ENCODE data around the gene PGGHG.
"Not testable (repeated sequence)": the region's sequence is repeated elsewhere in the genome, so short reads cannot be mapped to it uniquely, and the experiment has no call there.

The PGGHG gene

DNA sequence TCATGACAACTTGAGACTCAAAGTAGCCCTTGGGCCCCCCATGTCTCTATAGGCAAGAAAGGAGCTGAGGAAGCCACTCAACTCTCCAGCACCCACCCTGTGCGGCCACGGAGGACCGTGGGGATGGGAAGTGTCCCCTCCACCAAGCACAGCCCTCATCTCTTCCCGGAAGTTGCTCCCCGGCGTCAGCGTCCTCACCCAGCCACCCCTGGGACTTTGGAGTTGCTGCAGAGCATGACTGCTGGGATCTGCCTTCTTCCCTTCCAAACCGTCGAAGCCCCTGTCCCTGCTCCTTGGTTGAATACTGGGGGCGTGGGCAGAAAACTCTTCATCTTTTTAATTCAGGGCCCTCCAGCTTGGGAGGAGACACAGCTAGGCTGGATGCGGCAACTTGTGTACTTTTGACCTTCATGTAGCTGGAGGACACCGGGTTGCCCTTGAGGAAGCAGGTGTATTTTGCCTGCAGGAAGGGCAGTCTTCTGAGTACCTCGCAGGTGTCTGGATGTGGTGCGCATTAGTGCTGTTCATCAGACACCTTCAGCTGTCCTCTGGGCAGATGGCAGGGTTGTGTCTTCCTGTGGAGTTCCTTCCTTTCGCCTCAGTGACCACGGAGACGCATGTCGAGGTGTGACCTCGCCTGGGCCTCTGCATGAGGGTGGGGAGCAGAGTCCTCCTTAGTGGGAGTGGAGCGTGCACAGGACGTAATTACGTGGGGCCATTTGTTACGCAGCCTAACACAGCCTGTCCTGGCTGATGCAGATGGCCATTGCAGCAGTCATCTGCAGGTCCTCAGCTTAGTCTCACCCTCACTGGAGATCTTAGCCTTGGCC lies 43.9 kb downstream of the PGGHG start:
- no peak for DNase-seq

DNA sequence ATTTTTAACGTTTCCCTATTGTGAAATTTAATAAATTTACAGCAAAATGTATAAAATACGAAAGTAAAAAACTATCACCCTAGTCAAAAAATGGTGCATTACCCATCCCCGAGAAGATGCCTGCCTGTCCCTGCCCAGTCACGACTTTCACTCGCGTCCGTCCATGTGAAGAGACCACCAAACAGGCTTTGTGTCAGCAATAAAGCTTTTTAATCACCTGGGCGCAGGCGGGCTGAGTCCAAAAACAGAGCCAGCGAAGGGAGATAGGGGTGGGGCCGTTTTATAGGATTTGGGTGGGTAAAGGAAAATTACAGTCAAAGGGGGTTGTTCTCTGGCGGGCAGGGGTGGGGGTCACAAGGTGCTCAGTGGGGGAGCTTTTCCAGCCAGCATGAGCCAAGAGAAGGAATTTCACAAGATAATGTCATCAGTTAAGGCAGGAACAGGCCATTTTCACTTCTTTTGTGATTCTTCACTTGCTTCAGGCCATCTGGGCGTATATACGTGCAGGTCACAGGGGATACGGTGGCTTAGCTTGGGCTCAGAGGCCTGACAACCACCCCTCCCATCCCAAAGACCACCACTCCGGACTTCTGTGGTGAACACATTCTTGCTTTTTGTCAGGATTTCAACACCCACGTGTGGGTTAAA lies 44.8 kb downstream of the PGGHG start:
- not testable (repeated sequence) for DNase-seq

DNA sequence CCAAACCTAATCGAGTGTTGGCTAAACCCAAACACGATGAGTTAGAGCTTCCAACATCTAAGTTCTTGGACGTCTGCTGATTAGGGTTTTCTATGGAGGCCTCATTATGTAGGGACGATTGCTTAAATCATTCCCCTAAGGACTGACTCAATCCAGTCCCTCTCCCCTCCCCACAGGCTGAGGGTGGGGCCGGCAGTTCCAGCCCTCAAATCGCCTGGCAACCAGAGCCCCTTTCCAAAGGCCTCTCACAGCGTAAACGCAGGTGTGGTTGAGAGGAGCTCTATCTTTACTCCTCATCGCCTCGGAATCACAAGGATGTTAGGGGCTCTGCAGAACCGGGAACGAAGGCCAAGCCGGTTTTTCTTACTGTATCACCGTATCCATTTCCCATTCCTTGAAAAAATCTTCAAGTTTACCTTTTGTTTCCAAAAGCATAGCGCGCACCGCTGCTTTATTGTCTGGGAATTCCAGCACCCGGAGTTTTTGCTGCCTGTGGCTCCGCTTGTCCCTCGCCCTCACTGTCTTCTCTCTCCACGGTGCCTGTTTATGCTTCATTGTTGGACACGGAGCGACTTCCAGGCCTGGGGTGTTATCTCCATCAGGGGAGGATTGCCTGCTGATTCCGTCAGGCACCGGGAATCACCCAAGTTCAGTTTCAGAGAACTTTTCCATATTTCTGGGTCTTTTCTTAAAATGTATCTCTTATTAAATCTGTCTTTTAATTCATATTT lies 45.5 kb downstream of the PGGHG start:
- no peak for DNase-seq

DNA sequence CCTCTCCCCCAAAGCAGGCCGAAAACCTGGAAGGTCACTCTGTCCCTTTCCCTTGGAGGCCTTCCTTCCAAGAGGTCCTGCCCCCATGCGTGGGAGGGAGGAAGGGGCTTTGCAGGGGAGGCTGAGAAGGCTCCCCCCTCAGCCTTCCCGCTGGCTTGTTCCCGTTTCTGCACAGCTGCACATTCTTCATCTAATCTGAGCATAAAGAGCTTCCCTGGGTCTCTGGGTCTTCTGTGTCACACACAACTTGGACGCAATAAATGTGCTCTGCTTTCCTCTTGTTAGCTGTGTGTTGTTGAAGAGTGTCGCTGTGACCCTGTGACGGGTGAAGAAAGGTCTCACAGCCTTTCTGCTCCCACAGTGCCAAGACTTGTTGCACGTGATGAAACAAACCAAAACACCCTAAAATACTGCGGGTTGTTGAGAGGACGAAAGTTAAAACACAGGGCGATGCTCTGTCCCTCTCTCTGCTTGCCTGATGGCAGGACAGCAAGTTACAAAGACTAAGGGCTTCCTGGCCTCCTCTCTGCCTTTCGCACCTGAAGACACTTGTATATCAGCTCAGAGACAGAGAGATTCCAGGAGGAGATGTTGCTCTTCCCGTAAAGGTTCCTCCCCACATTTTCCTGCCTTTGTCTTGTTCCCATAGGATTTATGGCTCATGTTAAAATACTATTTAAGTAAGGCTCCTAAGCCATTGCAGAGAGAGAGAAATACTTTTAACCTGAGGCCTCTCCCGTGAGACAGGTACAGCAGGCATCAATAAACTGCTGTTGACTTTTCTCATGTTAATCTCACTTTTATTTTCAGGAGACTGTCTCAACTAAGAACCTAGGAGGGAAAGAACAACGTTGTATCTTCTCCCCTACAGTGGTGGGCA lies 47.1 kb downstream of the PGGHG start:
- DNase-seq = no peak

DNA sequence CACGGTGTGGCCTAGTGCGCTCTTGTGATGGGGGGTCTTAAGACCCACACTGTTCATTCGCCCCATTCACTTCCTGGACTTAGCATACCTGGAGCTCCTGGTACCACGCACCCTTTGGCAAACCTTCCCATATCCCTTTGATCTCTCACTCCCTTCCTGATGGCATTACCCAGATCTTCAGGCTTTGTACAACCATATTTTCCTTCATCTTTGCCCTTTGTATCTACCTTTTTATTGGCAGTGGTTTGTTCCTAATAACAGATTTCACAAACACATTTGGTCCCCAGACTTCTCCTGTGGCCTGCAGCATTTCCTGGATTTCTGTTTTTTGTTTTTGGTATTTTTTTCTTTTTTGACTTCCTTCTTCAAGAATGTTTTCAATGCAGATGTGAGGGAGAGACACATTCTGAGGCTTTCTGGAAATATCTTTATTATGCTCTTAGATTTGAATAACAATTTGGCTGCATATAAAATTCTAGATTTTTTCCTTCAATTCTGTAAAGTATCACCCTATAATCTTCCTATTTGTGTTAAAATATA lies 47.8 kb downstream of the PGGHG start:
- DNase-seq = no peak

DNA sequence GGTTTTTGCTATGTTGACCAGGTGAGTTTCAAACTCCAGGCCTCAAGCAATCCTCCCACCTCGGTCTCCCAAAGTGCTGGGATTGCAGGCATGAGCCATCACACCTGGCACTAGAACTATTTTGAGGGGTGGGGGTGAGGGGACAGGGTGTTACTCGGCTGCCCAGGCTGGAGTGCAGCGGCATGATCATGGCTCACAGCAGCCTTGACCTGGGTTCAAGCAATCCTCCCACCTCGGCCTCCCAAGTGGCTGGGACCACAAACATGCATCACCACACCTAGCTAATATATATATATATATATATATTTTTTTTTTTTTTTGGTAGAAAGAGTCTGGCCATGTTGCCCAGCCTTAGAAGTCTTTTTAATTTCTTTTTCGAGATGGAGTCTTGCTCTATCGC lies 48.8 kb downstream of the PGGHG start:
- DNase-seq = no peak

DNA sequence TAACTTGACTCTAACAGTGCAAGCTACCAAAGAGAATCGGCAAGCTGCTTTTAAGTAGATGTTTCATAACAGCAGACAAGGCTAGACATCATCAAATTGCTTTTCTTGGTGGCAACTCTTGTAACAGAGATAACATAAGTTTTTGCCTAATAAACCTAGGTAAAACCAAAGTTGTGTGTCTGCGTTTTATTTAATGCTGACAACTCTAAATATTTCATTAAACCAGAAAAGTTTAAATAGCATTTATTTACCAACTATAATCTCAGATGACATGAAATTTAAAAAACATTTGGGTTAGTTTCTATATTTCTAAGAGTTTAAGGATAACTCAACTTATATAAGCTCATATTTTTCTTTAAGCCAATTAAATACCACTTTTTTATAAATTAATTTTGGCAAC lies 51.0 kb downstream of the PGGHG start:
- no peak for DNase-seq

DNA sequence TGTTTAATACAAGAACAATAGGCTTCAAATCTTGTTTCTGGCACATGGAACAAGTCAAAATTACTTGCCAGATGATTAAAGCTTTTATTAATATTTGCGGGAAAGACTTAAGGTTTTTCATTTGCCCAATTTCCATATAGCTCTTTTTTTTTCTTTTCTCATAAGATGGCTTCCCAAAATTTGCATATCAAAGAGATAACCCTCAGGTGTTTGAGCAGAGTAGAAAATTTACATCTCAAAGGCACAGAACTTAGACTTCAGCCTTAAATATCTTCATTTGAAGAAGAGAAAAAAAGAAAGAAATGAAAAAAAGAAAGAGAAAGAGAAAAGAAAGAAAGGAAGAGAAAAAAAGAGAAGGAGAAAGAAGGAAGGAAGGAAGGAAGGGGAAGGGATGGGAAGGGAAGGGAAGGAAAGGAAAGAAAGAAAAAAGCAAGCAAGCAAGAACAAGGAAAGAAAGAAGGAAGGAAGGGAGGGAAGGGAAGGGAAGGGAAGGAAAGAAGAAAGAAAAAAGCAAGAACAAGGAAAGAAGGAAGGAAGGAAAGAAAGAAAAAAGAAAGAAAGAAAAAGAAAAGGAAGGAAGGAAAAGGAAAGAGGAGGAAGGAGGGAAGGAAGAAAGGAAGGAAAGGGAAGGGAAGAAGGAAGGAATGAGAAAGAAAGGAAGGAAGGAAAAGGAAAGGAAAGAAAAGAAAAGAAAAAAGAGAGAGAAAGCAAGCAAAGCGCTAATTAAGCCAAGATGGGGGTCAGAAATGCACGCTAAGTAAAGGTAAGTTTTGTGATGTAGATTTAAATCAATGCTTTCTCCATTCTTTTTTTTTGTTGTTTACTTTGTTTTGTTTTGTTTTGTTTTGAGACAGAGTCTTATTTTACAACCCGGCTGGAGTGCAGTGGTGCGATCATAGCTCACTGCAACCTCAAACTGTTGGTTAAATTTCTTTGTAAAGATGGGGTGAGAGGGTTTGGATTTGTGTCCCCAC lies 51.9 kb downstream of the PGGHG start:
- no peak for DNase-seq

DNA sequence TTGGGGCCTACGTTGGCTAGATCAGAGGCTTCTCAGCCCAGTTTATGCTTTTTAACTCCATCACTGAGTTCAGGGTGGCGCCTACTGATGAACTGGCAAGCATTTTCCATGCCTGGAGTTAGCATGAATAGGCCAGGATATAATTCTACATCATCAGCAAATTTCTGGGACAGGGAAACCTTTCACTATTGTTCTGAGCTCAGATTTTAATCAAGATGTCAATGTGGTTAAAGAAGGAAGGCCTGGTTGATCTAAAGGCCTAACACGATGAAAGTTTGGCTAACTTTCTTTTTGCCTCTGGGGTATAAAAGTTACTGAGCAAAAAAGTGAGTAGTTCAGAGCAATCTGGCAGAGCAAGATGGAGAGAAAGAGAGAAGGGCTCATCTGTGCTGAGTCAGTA lies 53.4 kb downstream of the PGGHG start:
- no peak for DNase-seq

DNA sequence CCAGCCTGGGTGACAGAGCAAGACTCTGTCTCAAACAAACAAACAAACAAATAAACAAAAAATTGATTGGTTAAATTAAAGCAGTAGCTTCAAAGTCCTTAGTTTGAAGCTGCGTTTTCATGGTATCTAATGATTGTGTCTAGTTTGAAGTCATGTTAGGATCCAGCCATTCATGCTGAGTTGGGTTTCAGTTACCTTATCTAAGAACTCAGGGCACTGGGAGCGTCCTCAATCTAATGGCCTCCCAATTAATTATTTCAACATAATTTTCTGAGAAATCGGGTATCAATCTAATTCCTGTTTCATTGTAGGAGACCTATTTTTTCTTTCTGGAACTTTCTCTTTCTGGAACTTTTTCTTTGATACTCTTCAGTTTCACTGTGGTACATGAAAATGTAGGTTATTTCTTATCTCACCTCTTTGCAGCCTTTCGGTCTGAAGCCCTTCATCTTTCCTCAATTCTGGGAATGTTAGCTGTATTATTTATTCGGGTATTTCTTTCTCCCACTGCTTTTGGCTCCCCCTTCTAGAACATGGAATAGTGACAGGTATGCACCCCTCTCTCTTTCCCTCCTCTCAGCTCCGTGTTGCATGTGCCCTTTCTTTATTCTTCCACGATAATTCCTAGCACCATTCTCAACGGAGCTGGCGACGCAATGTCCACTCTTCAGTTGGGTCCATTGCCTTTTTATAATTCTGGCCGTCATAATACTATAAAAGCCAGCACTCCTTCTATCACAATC lies 56.1 kb downstream of the PGGHG start:
- DNase-seq = no peak

Measured in NCI-H2029 (cell line).